ENCODE measurements around the gene MTHFR. TPM values are rescaled to one million over a fixed set of nuclear protein-coding genes. Genes with fewer than 3 reads are reported as not detected.

MTHFR gene
- total and polyA plus RNA-seq, 4 donors, result 5.5 to 29.0 (median 18.3) TPM

GRCh38 chr1:11766429-11766776, 39.4 kb downstream of the MTHFR start:
- DNase-seq (ENCODE audit: low spot score), result no peak
- Histone ChIP-seq H3K4me3 (ENCODE audit: low read depth in 1 of 3, low read length in 3 of 3) (no peak overlapping the region), H3K27ac (ENCODE audit: low read depth in 1 of 2, low read length in 2 of 2) (no peak overlapping the region), H3K9ac (ENCODE audit: low read depth in 1 of 2, low read length in 2 of 2) (no peak overlapping the region), H3K27me3 (ENCODE audit: control insufficient read depth in 4 of 4, insufficient read depth in 4 of 4, low read length in 3 of 4) (peaks cover 0 to 6% (median 0%) of the 10 kb centered on the region in 4 donors), H3K4me1 (ENCODE audit: control insufficient read depth in 4 of 4, insufficient read depth in 4 of 4, low read length in 3 of 4) (peaks cover 0 to 5% (median 0%) of the 10 kb centered on the region in 4 donors), H3K9me3 (ENCODE audit: control insufficient read depth in 4 of 4, low read length in 3 of 4) (no peaks in the 10 kb centered on the region), H3K36me3 (ENCODE audit: control insufficient read depth in 4 of 4, insufficient read depth in 3 of 4, low read depth in 1 of 4, low read length in 3 of 4) (no peaks in the 10 kb centered on the region)
- 85% methylated on average over 14 of the region's 14 CpGs for WGBS
- no peak for TF ChIP-seq ZBTB33 (IDR thresholded peaks at IDR 0.05)
- TF ChIP-seq ATF3 (IDR thresholded peaks at IDR 0.05), result no peak
- no peak for TF ChIP-seq RAD21 (IDR thresholded peaks at IDR 0.05)
- no peak for TF ChIP-seq NR2F2 (IDR thresholded peaks at IDR 0.05)
- no peak for TF ChIP-seq HNF4A (conservative IDR thresholded peaks at IDR 0.05)
- TF ChIP-seq MAX (IDR thresholded peaks at IDR 0.05), result no peak
- TF ChIP-seq JUND (IDR thresholded peaks at IDR 0.05), result no peak
- no peak for TF ChIP-seq EGR1 (IDR thresholded peaks at IDR 0.05; ENCODE audit: low read depth in 2 of 2)
- no peak for TF ChIP-seq HNF4G (IDR thresholded peaks at IDR 0.05)
- TF ChIP-seq RXRA (IDR thresholded peaks at IDR 0.05), result no peak
- no peak for TF ChIP-seq GABPA (IDR thresholded peaks at IDR 0.05 in 1 of 2, conservative IDR thresholded peaks at IDR 0.05 in 1 of 2)
- no peak for TF ChIP-seq FOXA1 (IDR thresholded peaks at IDR 0.05)
- TF ChIP-seq YY1 (IDR thresholded peaks at IDR 0.05), result no peak
- TF ChIP-seq TAF1 (conservative IDR thresholded peaks at IDR 0.05), result no peak

- no peaks in the 10 kb centered on the region for H3K36me3 ChIP-seq (ENCODE audit: control insufficient read depth in 4 of 4, insufficient read depth in 3 of 4, low read depth in 1 of 4, low read length in 3 of 4)
- no peaks in the 10 kb centered on the region for H3K9me3 ChIP-seq (ENCODE audit: control insufficient read depth in 4 of 4, low read length in 3 of 4)
- H3K27ac ChIP-seq (ENCODE audit: low read depth in 1 of 2, low read length in 2 of 2), result no peak overlapping the region
- no peak overlapping the region for H3K9ac ChIP-seq (ENCODE audit: low read depth in 1 of 2, low read length in 2 of 2)
- DNase-seq (ENCODE audit: low spot score), result no peak
- peaks cover 0 to 5% (median 0%) of the 10 kb centered on the region in 4 donors for H3K4me1 ChIP-seq (ENCODE audit: control insufficient read depth in 4 of 4, insufficient read depth in 4 of 4, low read length in 3 of 4)
- no peak overlapping the region for H3K4me3 ChIP-seq (ENCODE audit: low read depth in 1 of 3, low read length in 3 of 3)
- peaks cover 0 to 6% (median 0%) of the 10 kb centered on the region in 4 donors for H3K27me3 ChIP-seq (ENCODE audit: control insufficient read depth in 4 of 4, insufficient read depth in 4 of 4, low read length in 3 of 4)
- 89% methylated on average over 19 of the region's 19 CpGs for WGBS
- TF ChIP-seq GABPA (IDR thresholded peaks at IDR 0.05 in 1 of 2, conservative IDR thresholded peaks at IDR 0.05 in 1 of 2) (no peak), RXRA (IDR thresholded peaks at IDR 0.05) (no peak), ATF3 (IDR thresholded peaks at IDR 0.05) (no peak), FOXA1 (IDR thresholded peaks at IDR 0.05) (no peak), TAF1 (conservative IDR thresholded peaks at IDR 0.05) (no peak), EGR1 (IDR thresholded peaks at IDR 0.05; ENCODE audit: low read depth in 2 of 2) (no peak), FOXA2 (IDR thresholded peaks at IDR 0.05) (no peak), JUND (IDR thresholded peaks at IDR 0.05) (no peak), MAX (IDR thresholded peaks at IDR 0.05) (no peak), HNF4G (IDR thresholded peaks at IDR 0.05) (no peak), ZBTB33 (IDR thresholded peaks at IDR 0.05) (no peak), NR2F2 (IDR thresholded peaks at IDR 0.05) (no peak)
These were observed 39.9 kb downstream of the MTHFR start for GRCh38 chr1:11765661-11766428.

All from liver (tissue), 9 donors.